A549 (cell line): Measurements from ENCODE around the gene LENG1. TPM values are rescaled to one million over a fixed set of nuclear protein-coding genes. Genes with fewer than 3 reads are reported as not detected.

Experiments
- ATAC-seq, 2 experiments: fragments of 200-7000 bp in 1 of 2; fragments of >200 bp in 1 of 2; cut with Nextera tagmentation in 1 of 2; cut with Tn5 transposase in 1 of 2; 3 replicates each; pipeline versions ENCODE4 v1.8.0 to v1.9.1; 2018 to 2020; ENCODE audit warnings: mild to moderate bottlenecking in 1 of 2, moderate library complexity in 1 of 2
- CTCF ChIA-PET: fragments of 300-600 bp; sonication (Branson Sonifier 250); formaldehyde crosslinking; extraction: SDS; loops from one replicate; lab custom pipeline; 2021; ENCODE audit warnings: antibody characterized with exemption, inconsistent platforms; lab: Yijun Ruan, JAX
- POLR2A ChIA-PET: fragments of 350-600 bp; formaldehyde crosslinking; extraction: SDS; loops from one replicate; lab custom pipeline; 2021; ENCODE audit warnings: antibody characterized with exemption, inconsistent platforms; lab: Yijun Ruan, JAX
- DNase-seq, 2 experiments: peaks; one replicate each; pipeline versions ENCODE4 v3.0.0 to v3.0.0-alpha.2; 2011 to 2016; ENCODE audit warnings: low read depth in 1 of 2, low spot score in 1 of 2
- FAIRE-seq: peaks from 2 replicates; lab custom pipeline; 2011; peaks lifted over from hg19 to GRCh38; lab: Jason Lieb, UNC
- H3K27ac ChIP-seq, 2 experiments: fragments of >200 bp; sonication (Bioruptor Twin); formaldehyde crosslinking; 3 replicates each; pipeline ENCODE4 v1.5.1; 2016 to 2017
- H3K4me1 ChIP-seq: fragments of >200 bp; sonication (Bioruptor Twin); formaldehyde crosslinking; 3 replicates; pipeline ENCODE4 v1.6.1; 2016
- H3K4me2 ChIP-seq: fragments of >200 bp; sonication (Bioruptor Twin); formaldehyde crosslinking; 3 replicates; pipeline ENCODE4 v1.6.1; 2016
- H3K4me3 ChIP-seq: fragments of >200 bp; sonication (Bioruptor Twin); formaldehyde crosslinking; 3 replicates; pipeline ENCODE4 v1.5.1; 2016
- H3K9me3 ChIP-seq: fragments of >200 bp; sonication (Bioruptor Twin); formaldehyde crosslinking; 3 replicates; pipeline ENCODE4 v1.6.1; 2016
- CBX8 ChIP-seq: fragments of 200-600 bp; sonication (generic); IDR thresholded peaks from 2 replicates; pipeline ENCODE4 v1.6.1; 2016
- EHF ChIP-seq: fragments of 250-450 bp; sonication (Bioruptor Pico); IDR thresholded peaks from 2 replicates; pipeline ENCODE4 v1.5.0; 2020; ENCODE audit warnings: mild to moderate bottlenecking
- FOSL2 ChIP-seq, 2 experiments: fragments of 450-650 bp in 1 of 2; fragments of >200 bp in 1 of 2; sonication (Bioruptor Twin) in 1 of 2; formaldehyde crosslinking; IDR thresholded peaks; 2 replicates each; pipeline versions ENCODE4 v1.5.0 to v1.6.1; 2016 to 2020; ENCODE audit warnings: mild to moderate bottlenecking in 1 of 2, moderate library complexity in 1 of 2
- FOXS1 ChIP-seq: fragments of 250-450 bp; sonication (Bioruptor Pico); IDR thresholded peaks from 2 replicates; pipeline ENCODE4 v1.5.0; 2020; ENCODE audit warnings: mild to moderate bottlenecking, moderate library complexity
- GATA3 ChIP-seq: IDR thresholded peaks from 2 replicates; pipeline ENCODE4 v1.6.1; 2012; ENCODE audit warnings: borderline replicate concordance
- HDAC2 ChIP-seq: fragments of 200-600 bp; sonication (generic); IDR thresholded peaks from 2 replicates; pipeline ENCODE4 v1.6.1; 2016
- JUNB ChIP-seq: fragments of >200 bp; sonication (Bioruptor Twin); formaldehyde crosslinking; IDR thresholded peaks from 2 replicates; pipeline ENCODE4 v1.6.1; 2016
- KDM1A ChIP-seq: fragments of 200-600 bp; sonication (generic); IDR thresholded peaks from 2 replicates; pipeline ENCODE4 v1.6.1; 2016; ENCODE audit warnings: low read depth, mild to moderate bottlenecking
- KDM5A ChIP-seq: fragments of 200-600 bp; sonication (generic); IDR thresholded peaks from 2 replicates; pipeline ENCODE4 v1.6.1; 2016; ENCODE audit warnings: antibody characterized with exemption, mild to moderate bottlenecking
- MAX ChIP-seq: IDR thresholded peaks from 2 replicates; pipeline ENCODE4 v1.6.1; 2012
- NFE2L2 ChIP-seq: fragments of 150-350 bp; conservative IDR thresholded peaks from 2 replicates; pipeline ENCODE4 v1.6.1; 2014; ENCODE audit warnings: low read length
- NPAS2 ChIP-seq: fragments of 250-450 bp; sonication (Bioruptor Pico); IDR thresholded peaks from 2 replicates; pipeline ENCODE4 v1.8.0; 2022; ENCODE audit warnings: mild to moderate bottlenecking, moderate library complexity, borderline replicate concordance
- POLR2AphosphoS2 ChIP-seq: conservative IDR thresholded peaks from 2 replicates; pipeline ENCODE4 v1.6.1; 2012; ENCODE audit warnings: low read length, improper control_type of control experiment, inconsistent platforms
- RAD21 ChIP-seq, 2 experiments: fragments of >200 bp in 1 of 2; sonication (Bioruptor Twin) in 1 of 2; formaldehyde crosslinking in 1 of 2; IDR thresholded peaks in 1 of 2; conservative IDR thresholded peaks in 1 of 2; 2 replicates in 1 of 2; 3 replicates in 1 of 2; pipeline ENCODE4 v1.6.1; 2012 to 2018; ENCODE audit warnings: inconsistent platforms in 1 of 2
- RCOR1 ChIP-seq: fragments of 150-350 bp; IDR thresholded peaks from 2 replicates; pipeline ENCODE4 v1.6.1; 2014; ENCODE audit warnings: antibody characterized with exemption, low read length, low read depth
- RFX5 ChIP-seq: fragments of 450-650 bp; IDR thresholded peaks from 2 replicates; pipeline ENCODE4 v1.7.1; 2014; ENCODE audit warnings: antibody characterized with exemption, mild to moderate bottlenecking, moderate library complexity
- ZFP36 ChIP-seq: fragments of 450-650 bp; IDR thresholded peaks from 2 replicates; pipeline ENCODE4 v1.6.1; 2014; ENCODE audit warnings: borderline replicate concordance; ENCODE audit not compliant: partially characterized antibody
- ZSCAN20 ChIP-seq: fragments of 250-450 bp; sonication (Bioruptor Pico); IDR thresholded peaks from 2 replicates; pipeline ENCODE4 v1.8.0; 2022; ENCODE audit warnings: mild to moderate bottlenecking, moderate library complexity
- WGBS: methylation state at CpG from one replicate; pipeline ENCODE4 v1.1.6; 2017; ENCODE audit errors: missing lambda C conversion rate; 5-methylcytosine and 5-hydroxymethylcytosine counted together
- polyA plus RNA-seq, 4 experiments: library from polyadenylated mRNA; depleted of rRNA in 3 of 4; stranded (reverse); fragments of >200 nt; fragmentation: RNase III in 1 of 4; extraction: RNeasy Plus Mini Kit Qiagen cat#74134 plus additional on column Dnase treatment in 1 of 4; gene quantifications; 2 replicates in 3 of 4; 3 replicates in 1 of 4; pipeline ENCODE4 v1.2.3, GENCODE V29; 2011 to 2017
- TF ChIP-seq, protein P1 (sequence below): fragments of 150-350 bp; IDR thresholded peaks from 2 replicates; pipeline ENCODE4 v1.6.1; 2014; ENCODE audit warnings: low read depth, mild to moderate bottlenecking, low read length
- TF ChIP-seq, protein P2 (sequence below): IDR thresholded peaks from 2 replicates; pipeline ENCODE4 v1.6.1; 2012

The LENG1 gene
- polyA plus RNA-seq, 2 of the 4 experiments (the other 2 are of a cell fraction), result 13.3 to 13.8 TPM

DNA sequence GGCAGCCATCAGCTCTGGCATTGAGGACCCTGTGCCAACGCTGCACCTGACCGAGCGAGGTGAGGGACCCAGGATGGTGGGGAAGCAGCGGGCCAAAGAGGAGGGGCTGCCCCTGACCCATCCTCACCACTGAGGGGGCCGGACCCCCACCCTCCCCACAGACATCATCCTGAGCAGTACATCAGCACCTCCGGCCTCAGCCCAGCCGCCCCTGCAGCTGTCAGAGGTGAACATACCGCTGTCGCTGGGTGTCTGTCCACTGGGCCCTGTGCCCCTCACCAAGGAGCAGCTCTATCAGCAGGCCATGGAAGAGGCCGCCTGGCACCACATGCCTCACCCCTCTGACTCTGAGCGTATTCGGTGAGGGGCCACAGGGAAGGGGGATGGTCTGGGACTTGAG, 7.3 kb downstream of the LENG1 start:
- CTCF ChIA-PET, result interaction anchor here (1.0 to 4.9 kb wide), 3 partner anchors 8 to 16 kb away, joined by 3 to 25 read pairs (median 4); partner anchors contain the start of gene CNOT3
- WGBS, result 98% methylated on average over 11 of the region's 12 CpGs
- no peak overlapping the region for H3K27ac ChIP-seq
- ATAC-seq (peak in 1 of 2 experiments; percentile 5; a peak in 3 of 6 replicates), FAIRE-seq (no peak), DNase-seq (no peak)
- TF ChIP-seq FOSL2 (IDR thresholded peaks at IDR 0.05) (no peak), FOSL2 (CRISPR knock-in tag; IDR thresholded peaks at IDR 0.05) (no peak), KDM5A (no peak), KDM1A (no peak), ZSCAN20 (no peak), NFE2L2 (no peak), NPAS2 (CRISPR knock-in tag) (no peak), HDAC2 (no peak), FOXS1 (CRISPR knock-in tag) (no peak), RFX5 (no peak)
- TF ChIP-seq, protein P1, sequence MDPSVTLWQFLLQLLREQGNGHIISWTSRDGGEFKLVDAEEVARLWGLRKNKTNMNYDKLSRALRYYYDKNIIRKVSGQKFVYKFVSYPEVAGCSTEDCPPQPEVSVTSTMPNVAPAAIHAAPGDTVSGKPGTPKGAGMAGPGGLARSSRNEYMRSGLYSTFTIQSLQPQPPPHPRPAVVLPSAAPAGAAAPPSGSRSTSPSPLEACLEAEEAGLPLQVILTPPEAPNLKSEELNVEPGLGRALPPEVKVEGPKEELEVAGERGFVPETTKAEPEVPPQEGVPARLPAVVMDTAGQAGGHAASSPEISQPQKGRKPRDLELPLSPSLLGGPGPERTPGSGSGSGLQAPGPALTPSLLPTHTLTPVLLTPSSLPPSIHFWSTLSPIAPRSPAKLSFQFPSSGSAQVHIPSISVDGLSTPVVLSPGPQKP, result no peak
- TF ChIP-seq, protein P2, sequence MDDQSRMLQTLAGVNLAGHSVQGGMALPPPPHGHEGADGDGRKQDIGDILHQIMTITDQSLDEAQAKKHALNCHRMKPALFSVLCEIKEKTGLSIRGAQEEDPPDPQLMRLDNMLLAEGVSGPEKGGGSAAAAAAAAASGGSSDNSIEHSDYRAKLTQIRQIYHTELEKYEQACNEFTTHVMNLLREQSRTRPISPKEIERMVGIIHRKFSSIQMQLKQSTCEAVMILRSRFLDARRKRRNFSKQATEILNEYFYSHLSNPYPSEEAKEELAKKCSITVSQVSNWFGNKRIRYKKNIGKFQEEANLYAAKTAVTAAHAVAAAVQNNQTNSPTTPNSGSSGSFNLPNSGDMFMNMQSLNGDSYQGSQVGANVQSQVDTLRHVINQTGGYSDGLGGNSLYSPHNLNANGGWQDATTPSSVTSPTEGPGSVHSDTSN, result no peak; the same call in 1 of the 2 replicates
- POLR2A ChIA-PET, result interaction anchor here (5.5 kb wide), 1 partner anchor 15 kb away, joined by 36 read pairs; the partner anchor contains the start of gene CNOT3
- no peak overlapping the region for H3K4me2 ChIP-seq
- no peak overlapping the region for H3K4me3 ChIP-seq
- H3K9me3 ChIP-seq, result no peaks in the 10 kb centered on the region
- H3K4me1 ChIP-seq, result no peaks in the 10 kb centered on the region

DNA sequence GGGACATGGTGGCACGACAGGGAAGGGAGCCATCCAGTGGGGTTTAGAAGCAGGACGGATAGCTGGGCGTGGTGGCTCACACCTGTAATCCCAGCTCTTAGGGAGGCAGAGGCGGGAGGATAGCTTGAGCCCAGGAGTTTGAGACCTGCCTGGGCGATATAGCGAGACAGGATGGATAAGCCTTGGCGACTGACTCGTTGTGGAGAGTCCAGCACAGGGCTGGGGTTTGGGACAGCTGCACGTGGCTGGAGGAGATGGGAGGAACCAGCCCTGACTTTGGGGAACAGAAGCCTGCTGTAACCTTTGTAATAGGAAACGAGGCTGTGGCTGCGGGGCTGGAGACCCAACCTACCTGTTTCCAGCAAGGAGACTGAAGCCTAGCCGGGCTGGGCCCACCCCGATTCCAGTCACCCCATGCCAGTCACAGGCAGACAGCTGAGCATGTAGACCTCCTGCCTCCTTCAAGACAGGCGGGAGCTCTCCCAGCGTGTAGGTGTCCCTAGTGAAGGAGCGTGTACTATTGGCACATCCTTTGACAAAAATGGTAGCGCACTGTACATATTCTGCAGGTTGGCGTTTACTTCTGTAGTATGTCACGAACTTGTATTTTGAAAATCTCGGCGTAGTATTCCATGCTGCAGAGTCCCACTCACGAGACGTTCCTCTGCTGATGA, 8.0 kb downstream of the LENG1 start:
- DNase-seq (no peak), ATAC-seq (peak in 1 of 2 experiments; percentile 3; a peak in 2 of 6 replicates), FAIRE-seq (no peak)
- TF ChIP-seq JUNB, result no peak
- TF ChIP-seq POLR2AphosphoS2, result no peak
- no peak for TF ChIP-seq RAD21 (conservative IDR thresholded peaks at IDR 0.05 in 1 of 2, IDR thresholded peaks at IDR 0.05 in 1 of 2)
- no peak for TF ChIP-seq MAX
- TF ChIP-seq ZSCAN20, result no peak
- no peak for TF ChIP-seq RFX5
- TF ChIP-seq EHF, result no peak
- ChIA-PET CTCF (interaction anchor here (1.0 to 4.9 kb wide), 7 partner anchors 7 to 358 kb away, joined by 3 to 25 read pairs (median 4); partner anchors contain the start of genes CNOT3, LENG1, PRPF31 and TFPT), POLR2A (interaction anchor here (1.6 to 5.5 kb wide), 2 partner anchors 9 to 14 kb away, joined by 5 to 36 read pairs; partner anchors contain the start of gene CNOT3)
- Histone ChIP-seq H3K4me2 (no peak overlapping the region), H3K4me3 (no peak overlapping the region), H3K9me3 (no peaks in the 10 kb centered on the region), H3K4me1 (no peaks in the 10 kb centered on the region), H3K27ac (no peak overlapping the region)
- WGBS, result 86% methylated on average over 23 of the region's 23 CpGs

GRCh38 chr19:54149021-54149812, 10.3 kb downstream of the LENG1 start:
- FAIRE-seq (no peak), DNase-seq (no peak), ATAC-seq (no peak)
- Histone ChIP-seq H3K27ac (no peak overlapping the region), H3K4me1 (no peaks in the 10 kb centered on the region), H3K4me2 (no peak overlapping the region), H3K9me3 (no peaks in the 10 kb centered on the region), H3K4me3 (no peak overlapping the region)
- CTCF ChIA-PET, result interaction anchor here (0.9 to 4.9 kb wide), 7 partner anchors 8 to 44 kb away, joined by 3 to 25 read pairs (median 8); partner anchors contain the start of genes CNOT3 and LENG1
- 92% methylated on average over 12 of the region's 12 CpGs for WGBS
- TF ChIP-seq FOSL2 (IDR thresholded peaks at IDR 0.05), result no peak
- no peak for TF ChIP-seq FOSL2 (CRISPR knock-in tag; IDR thresholded peaks at IDR 0.05)
- TF ChIP-seq RCOR1, result no peak
- no peak for TF ChIP-seq CBX8
- TF ChIP-seq MAX, result no peak
- TF ChIP-seq GATA3, result no peak
- no peak for TF ChIP-seq ZFP36
- POLR2A ChIA-PET, result interaction anchor here (2.7 to 5.5 kb wide), 2 partner anchors 10 to 12 kb away, joined by 16 to 36 read pairs; partner anchors contain the start of genes CNOT3 and LENG1
